ENCODE measurements around the gene SLC2A1.

The SLC2A1 gene

GRCh38 chr1:42979896-42980800 is 21.5 kb upstream of the SLC2A1 start:
- no peak for DNase-seq (ENCODE audit: low read depth in 2 of 2)

- no peak for DNase-seq (ENCODE audit: low read depth in 2 of 2)
These were observed 20.4 kb upstream of the SLC2A1 start for GRCh38 chr1:42979036-42979430.

GRCh38 chr1:42978317-42979035 is 19.8 kb upstream of the SLC2A1 start:
- DNase-seq (ENCODE audit: low read depth in 2 of 2): no peak

GRCh38 chr1:42977653-42978052 is 19.0 kb upstream of the SLC2A1 start:
- no peak for DNase-seq (ENCODE audit: low read depth in 2 of 2)

- no peak for DNase-seq (ENCODE audit: low read depth in 2 of 2)
These were observed 17.0 kb upstream of the SLC2A1 start for GRCh38 chr1:42975561-42976225.

- no peak for DNase-seq (ENCODE audit: low read depth in 2 of 2)
These were observed 16.2 kb upstream of the SLC2A1 start for GRCh38 chr1:42974767-42975437.

GRCh38 chr1:42973799-42974198 is 15.1 kb upstream of the SLC2A1 start:
- no peak for DNase-seq (ENCODE audit: low read depth in 2 of 2)

GRCh38 chr1:42973286-42973685 is 14.6 kb upstream of the SLC2A1 start:
- DNase-seq (ENCODE audit: low read depth in 2 of 2): no peak

- peak; percentile 57 to 59 for DNase-seq (ENCODE audit: low read depth in 2 of 2)
These were observed 13.2 kb upstream of the SLC2A1 start for GRCh38 chr1:42971841-42972291.

- no peak for DNase-seq (ENCODE audit: low read depth in 2 of 2)
These were observed 11.5 kb upstream of the SLC2A1 start for GRCh38 chr1:42970143-42970542.

GRCh38 chr1:42968654-42969053 is 10.0 kb upstream of the SLC2A1 start:
- DNase-seq (ENCODE audit: low read depth in 2 of 2): no peak

- DNase-seq (ENCODE audit: low read depth in 2 of 2): peak; percentile 77 to 81
These were observed 8.3 kb upstream of the SLC2A1 start for GRCh38 chr1:42966688-42967612.

GRCh38 chr1:42965378-42965777 is 6.7 kb upstream of the SLC2A1 start:
- no peak for DNase-seq (ENCODE audit: low read depth in 2 of 2)

GRCh38 chr1:42964044-42964812 is 5.6 kb upstream of the SLC2A1 start:
- no peak for DNase-seq (ENCODE audit: low read depth in 2 of 2)

GRCh38 chr1:42963378-42964043 is 4.8 kb upstream of the SLC2A1 start:
- peak in 1 of 2 experiments; percentile 44 for DNase-seq (ENCODE audit: low read depth in 2 of 2)

GRCh38 chr1:42962641-42963377 is 4.1 kb upstream of the SLC2A1 start:
- DNase-seq (ENCODE audit: low read depth in 2 of 2): no peak

- DNase-seq (ENCODE audit: low read depth in 2 of 2): no peak
These were observed 2.8 kb upstream of the SLC2A1 start for GRCh38 chr1:42961312-42962091.

All from fibroblast of skin of left quadriceps (primary cell).